Naive B cell (primary cell): ENCODE results near the gene IL17REL. TPM values are rescaled to one million over a fixed set of nuclear protein-coding genes. Genes with fewer than 3 reads are reported as not detected.

Experiments used
- ATAC-seq, 2 donors: fragments of 150-1000 bp; cut with Tn5 transposase; 2 replicates each; pipeline ENCODE4 v1.10.0; 2021; ENCODE audit warnings: low read depth in 2 of 2, mild to moderate bottlenecking in 2 of 2, moderate library complexity in 2 of 2
- DNase-seq: peaks from one replicate; pipeline ENCODE4 v3.0.0; 2022
- H3K27ac Mint-ChIP-seq, 6 donors: one replicate each; pipeline ENCODE4 v1.8.0; 2020 to 2022; ENCODE audit warnings: mild to moderate bottlenecking in 6 of 6, mixed read lengths in 6 of 6, moderate library complexity in 5 of 6, inconsistent platforms in 2 of 6
- H3K27me3 Mint-ChIP-seq, 3 donors: one replicate each; pipeline ENCODE4 v1.8.0; 2021 to 2022; ENCODE audit warnings: mixed read lengths in 3 of 3, mild to moderate bottlenecking in 1 of 3
- H3K36me3 Mint-ChIP-seq, 2 donors: one replicate each; pipeline ENCODE4 v1.8.0; 2020 to 2022; ENCODE audit warnings: mixed read lengths in 2 of 2, inconsistent platforms in 1 of 2, mild to moderate bottlenecking in 1 of 2
- H3K4me1 Mint-ChIP-seq, 3 donors: one replicate each; pipeline ENCODE4 v1.8.0; 2020 to 2022; ENCODE audit warnings: mixed read lengths in 3 of 3, inconsistent platforms in 1 of 3, mild to moderate bottlenecking in 1 of 3, moderate library complexity in 1 of 3
- H3K4me3 Mint-ChIP-seq, 8 donors: one replicate each; pipeline ENCODE4 v1.8.0; 2020 to 2022; ENCODE audit warnings: mild to moderate bottlenecking in 8 of 8, mixed read lengths in 8 of 8, moderate library complexity in 8 of 8, inconsistent platforms in 2 of 8
- H3K9me3 Mint-ChIP-seq, 7 donors: one replicate each; pipeline ENCODE4 v1.8.0; 2020 to 2022; ENCODE audit warnings: mixed read lengths in 7 of 7, mild to moderate bottlenecking in 5 of 7, inconsistent platforms in 2 of 7, moderate library complexity in 1 of 7
- polyA plus RNA-seq, 6 donors: library from polyadenylated mRNA; unstranded; fragments of 300-500 nt; fragmentation: Illumina TruSeq; gene quantifications; one replicate each; pipeline ENCODE4 v1.2.3, GENCODE V29; 2021; ENCODE audit warnings: low read depth in 6 of 6

IL17REL gene
- polyA plus RNA-seq, 6 donors from 2014 or later = not detected

GRCh38 chr22:49973018-49973961 is 39.3 kb downstream of the IL17REL start:
- H3K4me1 Mint-ChIP-seq = peaks cover 19 to 26% (median 25%) of the 10 kb centered on the region in 3 donors
- no peak overlapping the region for H3K27ac Mint-ChIP-seq

GRCh38 chr22:49972163-49973017 is 40.2 kb downstream of the IL17REL start:
- no peak overlapping the region for H3K27ac Mint-ChIP-seq
- DNase-seq (no peak), ATAC-seq (no peak)
- peaks cover 26 to 33% (median 27%) of the 10 kb centered on the region in 3 donors for H3K4me1 Mint-ChIP-seq
- H3K27me3 Mint-ChIP-seq = peaks cover 0 to 3% (median 0%) of the 10 kb centered on the region in 3 donors
- no peaks in the 10 kb centered on the region for H3K36me3 Mint-ChIP-seq
- no peaks in the 10 kb centered on the region for H3K9me3 Mint-ChIP-seq
- H3K4me3 Mint-ChIP-seq = no peak overlapping the region

More at GRCh38 chr22:49973018-49973961, 39.3 kb downstream of the IL17REL start:
- DNase-seq = no peak
- no peak for ATAC-seq
- H3K36me3 Mint-ChIP-seq = no peaks in the 10 kb centered on the region
- H3K27me3 Mint-ChIP-seq = peaks cover 0 to 3% (median 0%) of the 10 kb centered on the region in 3 donors
- no peak overlapping the region for H3K4me3 Mint-ChIP-seq
- H3K9me3 Mint-ChIP-seq = no peaks in the 10 kb centered on the region

DNA sequence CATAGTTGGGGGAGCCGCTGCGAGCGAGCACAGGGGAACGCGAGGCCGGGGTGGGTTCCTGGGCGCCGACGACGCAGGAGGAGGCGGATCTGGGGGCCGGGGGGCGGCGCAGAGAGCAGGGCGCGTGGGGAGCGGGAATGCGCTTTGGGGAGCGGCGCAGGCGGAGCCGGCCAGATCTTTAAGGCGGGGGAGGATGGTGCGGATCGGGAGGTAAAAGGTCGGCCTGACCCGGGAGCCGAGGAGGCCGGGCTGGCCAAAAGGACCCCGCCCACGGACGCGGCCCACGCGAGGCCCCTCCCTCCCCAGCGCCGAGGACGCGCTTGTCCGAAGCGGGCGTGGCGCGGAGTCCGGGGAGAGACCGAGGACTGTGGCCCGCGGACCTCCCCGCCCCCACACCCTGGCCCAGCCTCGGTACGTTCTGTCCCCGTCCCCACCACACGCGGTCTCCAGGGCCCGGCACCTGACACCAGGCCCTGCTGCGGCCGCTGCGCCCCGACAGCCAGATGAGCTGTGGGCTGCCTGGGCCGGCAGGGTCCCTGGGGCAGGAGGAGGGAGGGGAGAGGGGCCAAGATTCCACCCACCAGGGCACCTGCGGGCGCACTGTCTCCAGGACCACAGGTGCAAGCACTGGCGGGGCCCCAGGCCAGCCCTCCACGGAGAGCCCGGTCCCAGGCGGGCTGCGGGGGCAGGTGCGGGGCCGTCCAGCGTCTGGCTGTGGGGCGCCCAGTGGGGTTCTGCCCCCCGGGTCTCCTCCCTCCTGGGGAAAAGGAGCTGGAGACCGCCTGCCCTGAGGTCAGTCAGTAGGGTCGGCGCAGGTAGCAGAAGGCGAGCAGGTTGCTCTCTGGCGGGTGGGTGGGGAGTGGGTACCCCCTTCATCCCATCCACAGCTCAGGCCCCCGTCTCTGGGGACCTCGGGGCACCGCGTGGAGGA is 41.1 kb downstream of the IL17REL start:
- no peaks in the 10 kb centered on the region for H3K36me3 Mint-ChIP-seq
- H3K4me3 Mint-ChIP-seq = peak overlapping the region; percentile 80 to 91 (median 85)
- H3K9me3 Mint-ChIP-seq = no peaks in the 10 kb centered on the region
- H3K27ac Mint-ChIP-seq = peak overlapping the region; percentile 81 to 98 (median 92)
- peak; percentile 20 to 23 for ATAC-seq
- peaks cover 29 to 36% (median 29%) of the 10 kb centered on the region in 3 donors for H3K4me1 Mint-ChIP-seq
- peaks cover 0 to 3% (median 0%) of the 10 kb centered on the region in 3 donors for H3K27me3 Mint-ChIP-seq
- DNase-seq = peak; percentile 27

- Mint-ChIP-seq H3K4me3 (peak overlapping the region; percentile 80 to 91 (median 85)), H3K4me1 (peaks cover 29 to 38% (median 30%) of the 10 kb centered on the region in 3 donors), H3K36me3 (no peaks in the 10 kb centered on the region), H3K27me3 (peaks cover 0 to 3% (median 0%) of the 10 kb centered on the region in 3 donors), H3K27ac (peak overlapping the region; percentile 81 to 98 (median 92)), H3K9me3 (no peaks in the 10 kb centered on the region)
- ATAC-seq = peak; percentile 76 to 78
- peak; percentile 84 for DNase-seq
These were observed 41.9 kb downstream of the IL17REL start for GRCh38 chr22:49970528-49971231.

DNA sequence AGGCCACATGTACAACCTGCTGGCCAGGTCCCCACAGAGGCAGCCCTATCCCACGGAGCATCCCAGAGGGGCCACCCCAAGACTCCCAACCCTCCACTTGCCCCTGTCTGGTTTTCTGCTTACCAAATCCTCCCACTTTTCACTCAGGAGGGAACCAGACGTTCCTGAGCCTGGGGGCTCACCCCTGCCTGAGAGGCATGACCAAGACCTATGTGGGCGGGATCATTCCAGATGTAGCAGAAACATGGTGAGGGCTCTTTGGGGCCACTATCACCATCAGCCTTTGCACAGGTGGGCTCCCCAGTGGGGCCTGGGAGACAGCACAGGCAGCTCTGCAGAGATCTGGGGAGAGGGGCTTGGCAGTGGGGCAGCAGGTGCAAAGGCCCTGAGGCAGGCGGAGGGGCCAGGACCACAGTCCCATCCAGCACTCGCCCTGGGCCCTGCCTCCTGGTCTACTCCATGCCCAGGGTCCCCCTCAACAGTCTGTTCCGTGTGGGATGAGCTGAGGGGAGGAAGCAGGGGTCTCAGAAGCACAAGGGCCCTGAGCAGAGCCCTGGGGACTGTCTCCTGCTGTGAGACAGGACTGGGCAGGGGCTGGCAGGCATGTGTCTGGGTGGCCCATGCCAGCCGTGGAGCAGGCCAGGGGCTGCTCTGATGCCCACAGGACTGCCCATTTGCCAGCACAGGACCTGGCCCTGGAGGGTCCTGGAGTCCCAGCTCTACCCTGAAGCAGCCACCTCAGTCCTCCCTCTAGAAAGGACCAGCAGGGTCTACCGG is 42.6 kb downstream of the IL17REL start:
- Mint-ChIP-seq H3K27ac (peak overlapping the region; percentile 81 to 98 (median 92)), H3K4me1 (peaks cover 24 to 40% (median 29%) of the 10 kb centered on the region in 3 donors), H3K36me3 (no peaks in the 10 kb centered on the region), H3K9me3 (no peaks in the 10 kb centered on the region), H3K27me3 (peaks cover 0 to 3% (median 0%) of the 10 kb centered on the region in 3 donors), H3K4me3 (peak overlapping the region in 6 of 8 donors; percentile 82 to 89 (median 85))
- peak; percentile 21 for DNase-seq
- no peak for ATAC-seq

DNA sequence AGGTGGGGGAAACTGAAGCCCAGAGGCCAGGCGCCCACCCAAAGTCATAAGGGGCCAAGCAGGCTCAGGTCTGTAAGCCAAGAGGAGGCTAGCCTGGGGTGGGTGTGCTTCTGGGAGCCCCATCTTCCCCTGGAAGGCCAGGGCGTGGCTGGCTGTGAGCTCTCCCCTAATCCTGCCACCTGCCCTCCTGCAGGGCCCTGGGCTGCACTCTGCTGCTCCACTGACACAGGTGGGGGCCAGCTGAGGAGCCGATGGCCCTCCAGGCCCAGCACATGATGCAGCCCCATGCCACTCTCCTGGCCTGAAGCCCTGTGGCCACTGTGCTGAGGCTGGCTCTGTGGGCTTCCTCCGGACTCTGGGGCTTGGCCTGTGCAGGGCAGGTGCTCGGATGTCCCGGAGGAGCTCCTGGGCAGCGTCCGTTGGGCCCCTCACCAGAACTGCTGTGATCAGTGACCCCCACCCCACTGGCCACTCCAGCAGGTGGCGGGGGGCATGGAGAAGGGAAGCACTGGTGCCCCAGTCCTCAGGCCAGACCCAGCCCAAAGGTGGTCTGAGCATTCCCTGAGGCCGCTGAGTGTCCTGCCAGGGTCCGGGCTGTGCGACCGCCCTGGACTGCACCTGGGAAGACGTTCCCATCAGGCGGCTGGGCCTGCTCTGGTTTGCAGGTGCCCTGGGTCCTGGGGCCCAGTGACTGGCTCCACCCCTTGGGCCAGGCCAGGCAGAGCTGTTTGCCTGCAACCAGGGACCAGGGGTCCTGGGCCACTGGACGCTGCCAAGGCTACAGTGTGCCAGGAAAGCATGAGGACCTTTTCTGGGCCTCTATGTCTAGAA is 43.5 kb downstream of the IL17REL start:
- H3K36me3 Mint-ChIP-seq = no peaks in the 10 kb centered on the region
- ATAC-seq (no peak), DNase-seq (peak; percentile 20)
- peak overlapping the region; percentile 16 to 91 (median 60) for H3K27ac Mint-ChIP-seq
- H3K4me3 Mint-ChIP-seq = peak overlapping the region in 2 of 8 donors; percentile 16 to 97
- peaks cover 0 to 3% (median 0%) of the 10 kb centered on the region in 3 donors for H3K27me3 Mint-ChIP-seq
- no peaks in the 10 kb centered on the region for H3K9me3 Mint-ChIP-seq
- H3K4me1 Mint-ChIP-seq = peaks cover 27 to 49% (median 36%) of the 10 kb centered on the region in 3 donors

DNA sequence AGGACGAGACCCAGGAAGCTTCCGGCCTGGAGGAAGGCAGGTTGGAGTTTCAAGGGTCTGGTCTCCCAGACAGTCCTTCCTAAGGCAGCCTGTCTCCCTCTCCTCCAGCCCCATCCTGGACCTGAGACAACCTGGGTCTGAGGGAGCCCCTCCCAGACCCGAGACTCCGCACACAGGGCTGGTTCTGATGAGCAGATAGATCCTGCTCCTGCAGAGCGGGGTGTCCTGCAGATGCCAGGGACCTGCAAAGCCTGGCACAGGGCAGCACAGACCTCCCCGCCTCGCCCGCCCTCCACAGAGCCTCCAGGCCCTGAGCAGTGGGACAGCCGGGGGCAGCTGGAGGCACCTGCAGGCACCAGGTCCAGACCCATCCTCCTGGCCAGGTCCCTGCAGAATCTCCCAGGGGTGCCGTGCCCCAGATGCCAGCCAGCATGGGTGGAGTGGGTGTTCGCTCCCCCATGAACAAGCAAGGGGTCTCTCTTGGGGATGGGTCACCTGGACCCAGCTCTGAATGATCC is 44.2 kb downstream of the IL17REL start:
- peak overlapping the region in 1 of 8 donors; percentile 97 for H3K4me3 Mint-ChIP-seq
- H3K36me3 Mint-ChIP-seq = no peaks in the 10 kb centered on the region
- no peak for ATAC-seq
- H3K27me3 Mint-ChIP-seq = peaks cover 0 to 3% (median 0%) of the 10 kb centered on the region in 3 donors
- no peaks in the 10 kb centered on the region for H3K9me3 Mint-ChIP-seq
- peak overlapping the region in 4 of 6 donors; percentile 29 to 97 (median 77) for H3K27ac Mint-ChIP-seq
- H3K4me1 Mint-ChIP-seq = peaks cover 33 to 55% (median 43%) of the 10 kb centered on the region in 3 donors
- DNase-seq = no peak

DNA sequence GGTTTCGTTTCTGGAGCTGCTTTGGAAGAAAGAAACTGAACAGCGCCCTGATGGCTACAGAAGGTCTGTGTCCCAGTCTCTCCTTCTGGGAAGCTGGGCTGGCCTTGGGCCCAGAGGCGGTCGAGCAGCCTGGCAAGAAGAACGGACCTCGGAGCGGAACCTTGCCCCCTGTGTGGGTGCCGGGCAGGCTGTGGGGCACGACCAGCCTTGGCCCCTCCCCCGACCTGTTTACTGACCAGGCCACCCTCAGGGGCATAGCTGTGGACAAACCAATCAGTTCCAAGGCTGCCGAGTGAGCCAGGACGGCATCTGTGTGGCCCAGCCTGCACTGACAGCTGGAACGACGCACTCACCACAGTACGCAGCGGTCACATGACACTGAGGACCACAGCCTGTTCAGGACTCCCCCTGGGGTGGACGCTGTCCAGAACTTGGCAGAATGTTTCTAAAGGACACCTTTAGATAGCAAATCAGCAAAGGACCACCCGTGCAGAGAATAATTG is 44.8 kb downstream of the IL17REL start:
- Mint-ChIP-seq H3K4me3 (peak overlapping the region in 5 of 8 donors; percentile 29 to 97 (median 55)), H3K27ac (peak overlapping the region; percentile 49 to 97 (median 81)), H3K9me3 (no peaks in the 10 kb centered on the region), H3K27me3 (peaks cover 0 to 3% (median 0%) of the 10 kb centered on the region in 3 donors), H3K36me3 (no peaks in the 10 kb centered on the region), H3K4me1 (peaks cover 34 to 61% (median 43%) of the 10 kb centered on the region in 3 donors)
- ATAC-seq (no peak), DNase-seq (no peak)

- Mint-ChIP-seq H3K36me3 (no peaks in the 10 kb centered on the region), H3K9me3 (no peaks in the 10 kb centered on the region), H3K27me3 (peaks cover 0 to 3% (median 0%) of the 10 kb centered on the region in 3 donors), H3K4me3 (peak overlapping the region; percentile 44 to 97 (median 68)), H3K4me1 (peaks cover 34 to 61% (median 43%) of the 10 kb centered on the region in 3 donors), H3K27ac (peak overlapping the region; percentile 49 to 97 (median 84))
- DNase-seq (peak; percentile 76), ATAC-seq (peak; percentile 34 to 46)
These were observed 45.5 kb downstream of the IL17REL start for GRCh38 chr22:49966774-49967705.
